SU-DHL-6 (cell line): Measurements from ENCODE around the gene TMEM97.

Experiments
- H2AFZ ChIP-seq: fragments of 200-600 bp; sonication (generic); 2 replicates; pipeline ENCODE4 v1.6.1; 2014; ENCODE audit warnings: low read depth, mild to moderate bottlenecking, moderate library complexity, mixed read lengths, antibody characterized with exemption, low read length; ENCODE audit not compliant: severe bottlenecking
- H3F3A ChIP-seq: fragments of 200-600 bp; shearing (Covaris generic); 2 replicates; pipeline ENCODE4 v1.6.0; 2016; ENCODE audit warnings: antibody characterized with exemption, mild to moderate bottlenecking; ENCODE audit not compliant: insufficient read depth
- H3K27ac ChIP-seq: fragments of 200-600 bp; sonication (generic); 2 replicates; pipeline ENCODE4 v1.5.1; 2016; ENCODE audit warnings: low read depth, mild to moderate bottlenecking, low read length, moderate library complexity, mixed read lengths
- H3K27me3 ChIP-seq: fragments of 200-600 bp; sonication (generic), shearing (Covaris generic); 2 replicates; pipeline ENCODE4 v1.6.0; 2014; ENCODE audit warnings: mild to moderate bottlenecking, low read length
- H3K36me3 ChIP-seq: fragments of 200-600 bp; sonication (generic); 2 replicates; pipeline ENCODE4 v1.6.1; 2014; ENCODE audit warnings: mild to moderate bottlenecking, low read length, mixed read lengths
- H3K4me2 ChIP-seq: fragments of 300-600, 200-600 bp; shearing (Covaris generic), sonication (generic); 2 replicates; pipeline ENCODE4 v1.6.0; 2014; ENCODE audit warnings: low read length, low read depth, mild to moderate bottlenecking; ENCODE audit not compliant: poor library complexity, severe bottlenecking
- H3K4me3 ChIP-seq: fragments of 200-600 bp; sonication (generic); 2 replicates; pipeline ENCODE4 v1.5.1; 2014; ENCODE audit warnings: antibody characterized with exemption, low read length, mild to moderate bottlenecking, mixed read lengths; ENCODE audit not compliant: insufficient read depth, poor library complexity, severe bottlenecking
- H3K79me2 ChIP-seq: fragments of 200-600 bp; sonication (generic); 2 replicates; pipeline ENCODE4 v1.6.1; 2014; ENCODE audit warnings: mild to moderate bottlenecking, low read length, moderate library complexity; ENCODE audit not compliant: insufficient read depth
- H3K9ac ChIP-seq: fragments of 200-600 bp; sonication (generic); 2 replicates; pipeline ENCODE4 v1.7.0; 2014; ENCODE audit warnings: mild to moderate bottlenecking, low read length
- H3K9me2 ChIP-seq: fragments of 200-600 bp; sonication (generic); replicated peaks from 2 replicates; pipeline ENCODE4 v1.6.1; 2014; ENCODE audit warnings: low read length; ENCODE audit not compliant: insufficient read depth
- H3K9me3 ChIP-seq: fragments of 200-600 bp; sonication (generic); 2 replicates; pipeline ENCODE4 v1.6.1; 2014; ENCODE audit warnings: low read length, mixed read lengths; ENCODE audit not compliant: insufficient read depth
- H4K20me1 ChIP-seq: fragments of 200-600 bp; sonication (generic); 2 replicates; pipeline ENCODE4 v1.6.1; 2014; ENCODE audit warnings: low read depth, mild to moderate bottlenecking, antibody characterized with exemption, low read length, moderate library complexity, mixed read lengths
- EZH2phosphoT487 ChIP-seq: fragments of 200-600 bp; sonication (generic), shearing (Covaris generic); conservative IDR thresholded peaks from 2 replicates; pipeline ENCODE4 v1.6.1; 2018; ENCODE audit warnings: mild to moderate bottlenecking, antibody characterized with exemption, low read length, moderate library complexity, mixed read lengths
- TF ChIP-seq, protein P1 (sequence below): fragments of 200-600 bp; sonication (generic); IDR thresholded peaks from one replicate; pipeline ENCODE4 v1.5.1; 2017; ENCODE audit warnings: antibody characterized with exemption, mild to moderate bottlenecking, low read length, moderate library complexity; ENCODE audit not compliant: insufficient read depth, poor library complexity, severe bottlenecking

The TMEM97 gene

GRCh38 chr17:28363186-28363585, 44.2 kb downstream of the TMEM97 start:
- no peak overlapping the region for H2AFZ ChIP-seq
- no peaks in the 10 kb centered on the region for H3F3A ChIP-seq
- H3K27ac ChIP-seq, result no peak overlapping the region
- H3K27me3 ChIP-seq, result no peaks in the 10 kb centered on the region
- H3K4me3 ChIP-seq, result no peak overlapping the region
- peaks cover 4% of the 10 kb centered on the region for H3K79me2 ChIP-seq
- H3K36me3 ChIP-seq, result no peaks in the 10 kb centered on the region
- no peaks in the 10 kb centered on the region for H4K20me1 ChIP-seq
- no peaks in the 10 kb centered on the region for H3K9me2 ChIP-seq
- no peaks in the 10 kb centered on the region for H3K9me3 ChIP-seq
- TF ChIP-seq EZH2phosphoT487, result no peak
- TF ChIP-seq, protein P1, sequence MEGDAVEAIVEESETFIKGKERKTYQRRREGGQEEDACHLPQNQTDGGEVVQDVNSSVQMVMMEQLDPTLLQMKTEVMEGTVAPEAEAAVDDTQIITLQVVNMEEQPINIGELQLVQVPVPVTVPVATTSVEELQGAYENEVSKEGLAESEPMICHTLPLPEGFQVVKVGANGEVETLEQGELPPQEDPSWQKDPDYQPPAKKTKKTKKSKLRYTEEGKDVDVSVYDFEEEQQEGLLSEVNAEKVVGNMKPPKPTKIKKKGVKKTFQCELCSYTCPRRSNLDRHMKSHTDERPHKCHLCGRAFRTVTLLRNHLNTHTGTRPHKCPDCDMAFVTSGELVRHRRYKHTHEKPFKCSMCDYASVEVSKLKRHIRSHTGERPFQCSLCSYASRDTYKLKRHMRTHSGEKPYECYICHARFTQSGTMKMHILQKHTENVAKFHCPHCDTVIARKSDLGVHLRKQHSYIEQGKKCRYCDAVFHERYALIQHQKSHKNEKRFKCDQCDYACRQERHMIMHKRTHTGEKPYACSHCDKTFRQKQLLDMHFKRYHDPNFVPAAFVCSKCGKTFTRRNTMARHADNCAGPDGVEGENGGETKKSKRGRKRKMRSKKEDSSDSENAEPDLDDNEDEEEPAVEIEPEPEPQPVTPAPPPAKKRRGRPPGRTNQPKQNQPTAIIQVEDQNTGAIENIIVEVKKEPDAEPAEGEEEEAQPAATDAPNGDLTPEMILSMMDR, result no peak
- no peak overlapping the region for H3K4me2 ChIP-seq
- H3K9ac ChIP-seq, result no peak overlapping the region

- H3K4me3 ChIP-seq, result no peak overlapping the region
- no peaks in the 10 kb centered on the region for H3K9me2 ChIP-seq
- H3K4me2 ChIP-seq, result no peak overlapping the region
- H3K36me3 ChIP-seq, result no peaks in the 10 kb centered on the region
- TF ChIP-seq EZH2phosphoT487, result no peak
- TF ChIP-seq, protein P1, result no peak
- no peak overlapping the region for H3K27ac ChIP-seq
- H3K79me2 ChIP-seq, result no peaks in the 10 kb centered on the region
- no peaks in the 10 kb centered on the region for H4K20me1 ChIP-seq
- no peaks in the 10 kb centered on the region for H3K27me3 ChIP-seq
- no peak overlapping the region for H2AFZ ChIP-seq
- H3K9ac ChIP-seq, result no peak overlapping the region
- no peaks in the 10 kb centered on the region for H3K9me3 ChIP-seq
- H3F3A ChIP-seq, result no peaks in the 10 kb centered on the region
These were observed 45.0 kb downstream of the TMEM97 start for GRCh38 chr17:28363776-28364650.

DNA sequence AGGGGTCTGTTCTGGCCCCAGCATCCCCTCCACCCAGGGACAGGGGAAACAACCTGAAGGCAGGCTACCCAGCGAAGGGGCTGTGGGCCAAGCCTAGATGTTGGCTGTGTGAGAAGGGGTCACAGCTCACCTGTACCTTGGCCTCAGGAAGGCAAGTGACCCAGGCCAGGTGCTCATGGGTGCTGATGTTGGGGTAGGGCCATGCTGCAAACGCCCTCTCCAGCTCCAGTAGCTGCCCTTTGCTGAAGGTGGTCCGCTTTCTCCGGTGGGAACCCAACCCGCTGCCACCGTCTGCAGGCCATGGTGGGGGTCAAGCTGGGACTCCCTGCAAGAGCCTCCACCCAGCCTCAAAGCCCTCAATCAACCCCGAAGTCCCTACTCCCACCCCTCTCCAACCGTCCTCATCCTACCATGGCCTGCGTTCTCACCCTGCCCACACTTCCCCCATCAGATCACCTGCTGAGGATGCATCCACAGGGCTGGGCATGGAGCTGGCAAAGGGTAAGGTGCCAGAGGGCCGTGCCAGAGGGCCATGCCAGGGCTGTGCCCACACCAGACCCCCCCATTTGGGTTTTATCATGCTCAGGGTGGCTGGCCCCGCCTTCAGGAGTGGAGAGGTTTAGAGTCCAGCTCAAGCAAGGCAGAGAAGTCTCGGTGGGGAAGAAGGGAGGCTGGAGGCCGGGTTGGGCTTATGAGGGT, 45.8 kb downstream of the TMEM97 start, which contains the start of gene SEBOX:
Gene SEBOX, minus strand, starts transcription at position 535 of the 699 bp plus-strand sequence. Its CDS starts 48 bp downstream, at position 487.
- no peak within 1 kb of the TSS for H3K4me3 ChIP-seq
- H3K9ac ChIP-seq, result no peak within 1 kb of the TSS
- H2AFZ ChIP-seq, result no peak within 1 kb of the TSS
- H3K79me2 ChIP-seq, result no peaks in the 10 kb centered on the region
- no peak within 1 kb of the TSS for H3K27ac ChIP-seq
- H4K20me1 ChIP-seq, result no peaks in the 10 kb centered on the region
- no peaks in the 10 kb centered on the region for H3K9me3 ChIP-seq
- no peaks in the 10 kb centered on the region for H3K9me2 ChIP-seq
- H3F3A ChIP-seq, result no peaks in the 10 kb centered on the region
- no peaks in the 10 kb centered on the region for H3K27me3 ChIP-seq
- TF ChIP-seq, protein P1, result no peak
- no peak for TF ChIP-seq EZH2phosphoT487
- no peak within 1 kb of the TSS for H3K4me2 ChIP-seq
- H3K36me3 ChIP-seq, result no peaks in the 10 kb centered on the region
